ENCODE data around the gene FAM83D.

GRCh38 chr20:38941726-38942389 is 15.6 kb downstream of the FAM83D start:
- TF ChIP-seq USF2 (IDR thresholded peaks at IDR 0.05; ENCODE audit: low read depth, low read length) (no peak), CTCF (conservative IDR thresholded peaks at IDR 0.05; ENCODE audit: low read depth, low read length) (no peak), SMC3 (IDR thresholded peaks at IDR 0.05; ENCODE audit: low read depth, low read length) (no peak), MAFK (IDR thresholded peaks at IDR 0.05; ENCODE audit: low read depth, low read length) (no peak), POLR2A (IDR thresholded peaks at IDR 0.05; ENCODE audit: low read depth, low read length) (no peak), BHLHE40 (IDR thresholded peaks at IDR 0.05; ENCODE audit: low read depth, low read length) (no peak), FOS (IDR thresholded peaks at IDR 0.05; ENCODE audit: low read depth, low read length) (no peak), ELK1 (IDR thresholded peaks at IDR 0.05; ENCODE audit: borderline replicate concordance, low read depth, low read length) (no peak), RAD21 (IDR thresholded peaks at IDR 0.05; ENCODE audit: low read length) (no peak)

Measured in IMR-90 (cell line).